Spleen (tissue), 11 donors: ENCODE measurements around the gene IHH. TPM values are rescaled to one million over a fixed set of nuclear protein-coding genes. Genes with fewer than 3 reads are reported as not detected.

Experiments used
- DNase-seq: peaks from one replicate; pipeline ENCODE4 v3.0.0-alpha.2; 2020
- H3K27ac ChIP-seq, 8 donors: fragments of 200-600 bp; sonication (generic) in 7 of 8; 1 replicate in 4 of 8; 2 replicates in 4 of 8; pipeline versions ENCODE4 v1.5.0 to v1.8.0; 2016 to 2021; ENCODE audit warnings: inconsistent platforms in 4 of 8, mild to moderate bottlenecking in 4 of 8, moderate library complexity in 1 of 8
- H3K27me3 ChIP-seq, 7 donors: fragments of 200-600 bp; sonication (generic) in 6 of 7; replicated peaks in 1 of 7; 1 replicate in 4 of 7; 2 replicates in 3 of 7; pipeline versions ENCODE4 v1.5.0 to v1.8.0; 2016 to 2021; ENCODE audit warnings: inconsistent platforms in 3 of 7, mild to moderate bottlenecking in 1 of 7
- H3K36me3 ChIP-seq, 6 donors: fragments of 200-600 bp; sonication (generic) in 5 of 6; 1 replicate in 4 of 6; 2 replicates in 2 of 6; pipeline versions ENCODE4 v1.5.0 to v1.8.0; 2016 to 2021; ENCODE audit warnings: inconsistent platforms in 2 of 6
- H3K4me1 ChIP-seq, 6 donors: fragments of 200-600 bp; sonication (generic) in 5 of 6; 1 replicate in 3 of 6; 2 replicates in 3 of 6; pipeline versions ENCODE4 v1.5.0 to v1.8.0; 2016 to 2021; ENCODE audit warnings: inconsistent platforms in 3 of 6
- H3K4me3 ChIP-seq, 8 donors: fragments of 200-600 bp; sonication (generic) in 7 of 8; 1 replicate in 4 of 8; 2 replicates in 4 of 8; pipeline versions ENCODE4 v1.5.0 to v1.8.0; 2016 to 2021; ENCODE audit warnings: inconsistent platforms in 4 of 8, mild to moderate bottlenecking in 4 of 8, moderate library complexity in 2 of 8
- H3K9me3 ChIP-seq, 8 donors: fragments of 200-600 bp; sonication (generic) in 7 of 8; 1 replicate in 4 of 8; 2 replicates in 4 of 8; pipeline versions ENCODE4 v1.5.0 to v1.8.0; 2016 to 2021; ENCODE audit warnings: inconsistent platforms in 4 of 8
- POLR2A ChIP-seq, 3 donors: fragments of 450-650 bp; IDR thresholded peaks; one replicate each; pipeline ENCODE4 v1.5.1; 2017; ENCODE audit warnings: antibody characterized with exemption in 3 of 3, mild to moderate bottlenecking in 1 of 3
- POLR2AphosphoS5 ChIP-seq, 3 donors: sonication (generic); formaldehyde crosslinking; IDR thresholded peaks; one replicate each; pipeline ENCODE4 v1.5.1; 2017; ENCODE audit warnings: antibody characterized with exemption in 3 of 3
- WGBS, 5 donors: extraction: QIAGEN DNeasy Blood & Tissue Kit in 3 of 5; methylation state at CpG; one replicate each; pipeline versions ENCODE4 v1.1.5 to v1.1.7; 2013 to 2018; 5-methylcytosine and 5-hydroxymethylcytosine counted together
- intact Hi-C: fragments of 100-400 bp; cut with DNase I; formaldehyde crosslinking; loops from one replicate; pipeline ENCODE4 v1.15.0; 2023; ENCODE audit warnings: low total_unique reads
- polyA plus RNA-seq, 3 donors: library from polyadenylated mRNA; stranded (reverse); fragments of 200-250 nt; gene quantifications; one replicate each; pipeline ENCODE4 v1.2.1, GENCODE V29; 2013
- total RNA-seq, 7 donors: library from RNA; depleted of rRNA in 3 of 7; stranded (reverse); fragments of >200 nt in 3 of 7; fragmentation: NEBNext Ultra II Directional in 4 of 7; extraction: Animal tissue kit (Norgen Biotek cat#: 25700) in 4 of 7; gene quantifications; one replicate each; pipeline versions ENCODE4 v1.1.0 to v1.2.1, GENCODE V29; 2016 to 2021
- TF ChIP-seq, protein P1 (sequence below), 11 experiments: fragments of 200-600 bp in 7 of 11; fragments of 450-650 bp in 4 of 11; sonication (generic) in 4 of 11; IDR thresholded peaks in 8 of 11; conservative IDR thresholded peaks in 3 of 11; 1 replicate in 7 of 11; 2 replicates in 4 of 11; pipeline versions ENCODE4 v1.4.0 to v1.8.0; 2016 to 2021; ENCODE audit warnings: antibody characterized with exemption in 11 of 11, inconsistent platforms in 4 of 11, mild to moderate bottlenecking in 1 of 11
- donor health status: healthy with polysubstance abuse.
- donor health status: DM: no; HTN: no; CAD: no; lungs with moderate emphysema.
- donor health status: DM: no; HTN: no; CAD: no.
- donor health status: Bipolar disorder and iron deficiency.
- donor health status: healthy.
- donor health status: DM: no; HTN: no; CAD: no.
- donor health status: DM: yes; HTN: yes; CAD: no.

IHH gene
- total and polyA plus RNA-seq, 10 donors = 0.06 to 0.13 TPM; not detected in 8

DNA sequence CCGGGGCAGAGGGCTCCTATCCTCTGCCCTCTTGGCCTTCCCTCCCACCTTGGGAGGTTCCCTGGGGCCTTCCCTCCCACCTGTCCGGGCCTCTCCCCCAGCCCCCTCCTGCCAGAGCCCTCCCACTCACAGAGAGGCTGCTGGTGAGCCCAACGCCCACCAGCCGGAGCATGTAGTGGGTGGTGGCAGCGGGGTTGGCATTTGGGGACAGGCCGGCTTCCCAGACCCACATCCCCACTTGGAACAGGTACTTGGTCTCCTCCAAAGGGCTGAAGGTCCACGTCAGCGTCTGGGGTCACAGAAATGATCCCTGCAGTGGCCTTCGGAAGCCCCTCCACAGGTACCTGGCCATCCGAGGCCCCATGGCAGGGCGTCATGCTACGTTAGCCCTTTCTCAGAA is 38.7 kb downstream of the IHH start:
- no peaks in the 10 kb centered on the region for H3K9me3 ChIP-seq
- H3K27me3 ChIP-seq = peaks cover 0 to 52% (median 0%) of the 10 kb centered on the region in 7 donors
- DNase-seq = peak; percentile 64
- H3K27ac ChIP-seq = no peak overlapping the region
- no peak overlapping the region for H3K4me3 ChIP-seq
- TF ChIP-seq POLR2AphosphoS5 (IDR thresholded peaks at IDR 0.05) (no peak), POLR2A (IDR thresholded peaks at IDR 0.05) (no peak)
- TF ChIP-seq, protein P1, sequence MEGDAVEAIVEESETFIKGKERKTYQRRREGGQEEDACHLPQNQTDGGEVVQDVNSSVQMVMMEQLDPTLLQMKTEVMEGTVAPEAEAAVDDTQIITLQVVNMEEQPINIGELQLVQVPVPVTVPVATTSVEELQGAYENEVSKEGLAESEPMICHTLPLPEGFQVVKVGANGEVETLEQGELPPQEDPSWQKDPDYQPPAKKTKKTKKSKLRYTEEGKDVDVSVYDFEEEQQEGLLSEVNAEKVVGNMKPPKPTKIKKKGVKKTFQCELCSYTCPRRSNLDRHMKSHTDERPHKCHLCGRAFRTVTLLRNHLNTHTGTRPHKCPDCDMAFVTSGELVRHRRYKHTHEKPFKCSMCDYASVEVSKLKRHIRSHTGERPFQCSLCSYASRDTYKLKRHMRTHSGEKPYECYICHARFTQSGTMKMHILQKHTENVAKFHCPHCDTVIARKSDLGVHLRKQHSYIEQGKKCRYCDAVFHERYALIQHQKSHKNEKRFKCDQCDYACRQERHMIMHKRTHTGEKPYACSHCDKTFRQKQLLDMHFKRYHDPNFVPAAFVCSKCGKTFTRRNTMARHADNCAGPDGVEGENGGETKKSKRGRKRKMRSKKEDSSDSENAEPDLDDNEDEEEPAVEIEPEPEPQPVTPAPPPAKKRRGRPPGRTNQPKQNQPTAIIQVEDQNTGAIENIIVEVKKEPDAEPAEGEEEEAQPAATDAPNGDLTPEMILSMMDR (IDR thresholded peaks at IDR 0.05 in 8 of 11, conservative IDR thresholded peaks at IDR 0.05 in 3 of 11) = no peak
- H3K36me3 ChIP-seq = no peaks in the 10 kb centered on the region
- no peaks in the 10 kb centered on the region for H3K4me1 ChIP-seq
- 76 to 87% (median 84%) methylated on average over 11 to 12 of the region's 12 CpGs for WGBS, 5 donors
- intact Hi-C loops = no loop called here

DNA sequence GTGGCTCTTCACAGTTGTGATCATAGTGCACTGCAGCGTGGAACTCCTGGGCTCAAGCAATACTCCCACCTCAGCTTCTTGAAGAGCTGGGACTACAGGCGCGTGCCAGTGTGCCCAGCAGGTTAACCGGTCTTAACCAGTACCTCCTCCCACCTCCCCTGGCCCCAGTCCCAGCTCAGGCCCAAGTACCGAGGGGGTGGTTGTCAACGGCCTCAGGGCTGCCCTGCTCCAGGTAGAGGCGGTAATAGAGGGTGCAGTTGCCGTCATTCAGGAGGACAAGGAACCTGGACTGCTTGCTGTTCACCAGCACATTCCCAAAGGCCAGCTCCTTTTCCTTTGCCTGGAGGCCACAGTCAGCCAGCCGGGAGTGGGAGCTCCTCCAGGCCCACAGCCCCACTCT is 39.1 kb downstream of the IHH start:
- Histone ChIP-seq H3K4me1 (no peaks in the 10 kb centered on the region), H3K9me3 (no peaks in the 10 kb centered on the region), H3K4me3 (no peak overlapping the region), H3K36me3 (no peaks in the 10 kb centered on the region), H3K27ac (no peak overlapping the region), H3K27me3 (peaks cover 0 to 52% (median 0%) of the 10 kb centered on the region in 7 donors)
- 77 to 89% (median 83%) methylated on average over 4 to 9 of the region's 9 CpGs for WGBS, 5 donors
- DNase-seq = peak; percentile 63
- intact Hi-C loops = no loop called here
- TF ChIP-seq, protein P1 (IDR thresholded peaks at IDR 0.05 in 8 of 11, conservative IDR thresholded peaks at IDR 0.05 in 3 of 11) = no peak
- TF ChIP-seq POLR2AphosphoS5 (IDR thresholded peaks at IDR 0.05) (no peak), POLR2A (IDR thresholded peaks at IDR 0.05) (no peak)

DNA sequence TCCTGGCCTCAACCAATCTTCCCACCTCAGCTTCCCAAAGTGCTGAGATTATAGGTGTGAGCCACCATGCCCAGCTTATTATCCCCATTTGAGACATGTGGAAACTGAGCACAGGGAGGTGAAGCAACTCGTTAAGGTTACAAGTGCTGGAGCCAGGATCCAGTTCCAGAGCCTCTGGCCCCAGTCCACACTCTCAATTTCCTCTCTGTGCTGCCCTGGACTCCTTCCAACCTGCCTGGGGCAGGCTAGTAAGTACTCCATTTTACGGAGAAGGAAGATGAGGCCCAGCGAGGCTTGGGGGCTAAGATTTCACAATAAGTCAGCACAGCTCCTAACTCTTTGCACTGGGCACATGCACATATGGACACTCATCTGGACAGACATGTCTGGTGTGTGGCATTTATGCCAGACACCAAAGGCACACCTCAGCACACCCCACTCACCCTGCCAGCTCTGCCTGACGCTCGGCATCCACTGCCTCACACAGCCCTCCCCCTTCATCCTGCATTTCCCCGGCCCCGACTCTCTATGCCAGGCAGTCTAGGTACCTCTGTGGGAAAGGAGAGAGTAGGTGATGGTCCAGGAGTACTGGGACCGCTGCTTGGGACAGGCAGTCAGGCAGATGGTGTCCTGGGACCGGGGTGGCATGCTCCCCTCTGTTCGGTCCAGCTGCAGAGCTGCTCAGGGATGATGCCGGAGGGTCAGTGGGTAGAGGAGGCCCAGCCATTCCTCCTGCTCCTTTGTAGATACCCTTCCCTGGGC is 39.9 kb downstream of the IHH start:
- Histone ChIP-seq H3K27me3 (peaks cover 0 to 52% (median 0%) of the 10 kb centered on the region in 7 donors), H3K36me3 (no peaks in the 10 kb centered on the region), H3K4me1 (no peaks in the 10 kb centered on the region), H3K27ac (no peak overlapping the region), H3K9me3 (no peaks in the 10 kb centered on the region), H3K4me3 (no peak overlapping the region)
- DNase-seq = peak; percentile 52
- TF ChIP-seq, protein P1 (IDR thresholded peaks at IDR 0.05 in 8 of 11, conservative IDR thresholded peaks at IDR 0.05 in 3 of 11) = no peak
- TF ChIP-seq POLR2A (IDR thresholded peaks at IDR 0.05) (no peak), POLR2AphosphoS5 (IDR thresholded peaks at IDR 0.05) (no peak)
- intact Hi-C loops = no loop called here
- WGBS, 5 donors = 67 to 83% (median 76%) methylated on average over 8 to 11 of the region's 11 CpGs

DNA sequence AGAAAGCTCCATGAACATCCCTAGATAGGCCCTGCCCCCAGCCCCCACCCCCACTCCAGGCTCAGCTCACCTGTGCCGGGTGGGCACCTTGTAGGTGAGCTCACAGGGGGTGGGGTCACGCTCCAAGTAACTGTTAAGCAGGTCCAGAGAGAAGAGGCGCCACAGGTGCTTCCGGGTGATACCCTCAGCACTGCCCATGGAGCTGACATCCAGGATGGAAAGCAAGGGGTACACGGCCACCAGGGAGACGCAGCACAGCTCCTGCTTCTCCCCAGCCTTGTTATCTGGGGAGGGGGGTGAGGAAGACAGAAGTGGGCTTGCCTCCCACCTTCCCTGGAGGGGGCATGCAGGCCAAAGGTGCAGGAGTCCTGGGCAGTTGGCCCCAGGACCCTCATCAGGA is 41.3 kb downstream of the IHH start:
- intact Hi-C loops = no loop called here
- DNase-seq = peak; percentile 42
- peaks cover 0 to 52% (median 0%) of the 10 kb centered on the region in 7 donors for H3K27me3 ChIP-seq
- H3K9me3 ChIP-seq = no peaks in the 10 kb centered on the region
- H3K4me1 ChIP-seq = no peaks in the 10 kb centered on the region
- TF ChIP-seq, protein P1 (IDR thresholded peaks at IDR 0.05 in 8 of 11, conservative IDR thresholded peaks at IDR 0.05 in 3 of 11) = no peak
- TF ChIP-seq POLR2A (IDR thresholded peaks at IDR 0.05) (no peak), POLR2AphosphoS5 (IDR thresholded peaks at IDR 0.05) (no peak)
- no peak overlapping the region for H3K4me3 ChIP-seq
- 79 to 93% (median 86%) methylated on average over 3 to 6 of the region's 6 CpGs for WGBS, 5 donors
- no peaks in the 10 kb centered on the region for H3K36me3 ChIP-seq
- no peak overlapping the region for H3K27ac ChIP-seq
